NB4 (cell line): Measurements from ENCODE around the gene AKR1C1.
"Not testable (repeated sequence)": the region's sequence is repeated elsewhere in the genome, so short reads cannot be mapped to it uniquely, and the experiment has no call there.

ENCODE experiments used
- DNase-seq: peaks from one replicate; pipeline ENCODE4 v3.0.0; 2010; ENCODE audit warnings: low read depth
- H3K4me3 ChIP-seq: one replicate; pipeline ENCODE4 v1.5.1; 2011; ENCODE audit warnings: mild to moderate bottlenecking, low read depth, low read length, moderate library complexity
- CTCF ChIP-seq: IDR thresholded peaks from one replicate; pipeline ENCODE4 v1.5.1; 2012; ENCODE audit warnings: low read depth, low read length
- MAX ChIP-seq: IDR thresholded peaks from 2 replicates; pipeline ENCODE4 v1.6.1; 2011; ENCODE audit warnings: low read depth, low read length
- MYC ChIP-seq: IDR thresholded peaks from 2 replicates; pipeline ENCODE4 v1.6.1; 2011; ENCODE audit warnings: low read depth, low read length
- POLR2A ChIP-seq: IDR thresholded peaks from 2 replicates; pipeline ENCODE4 v1.6.1; 2011; ENCODE audit warnings: mild to moderate bottlenecking; ENCODE audit not compliant: insufficient read length; ENCODE audit errors: extremely low read depth

AKR1C1 gene

GRCh38 chr10:5030989-5031388 is 67.8 kb downstream of the AKR1C1 start:
- no peak for TF ChIP-seq MAX
- TF ChIP-seq POLR2A, result no peak
- TF ChIP-seq MYC, result no peak
- no peak for TF ChIP-seq CTCF
- no peak for DNase-seq
- H3K4me3 ChIP-seq, result no peak overlapping the region

DNA sequence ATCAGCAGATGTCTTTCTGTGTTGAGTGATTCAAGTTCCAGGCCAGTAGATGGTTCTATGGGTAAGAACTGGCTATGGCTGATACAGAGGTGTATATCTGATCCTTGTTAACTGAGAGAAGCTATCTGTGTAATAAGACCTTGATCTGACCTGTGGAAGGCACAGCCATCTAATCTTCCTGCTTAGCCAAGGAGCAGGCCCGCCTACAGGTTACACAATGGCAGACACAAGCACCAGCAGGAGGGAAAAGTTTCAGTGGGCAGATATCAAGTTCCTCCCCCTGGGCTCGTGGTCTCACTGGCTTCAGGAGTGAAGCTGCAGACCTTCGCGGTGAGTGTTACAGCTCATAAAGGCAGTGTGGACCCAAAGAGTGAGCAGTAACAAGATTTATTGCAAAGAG is 68.4 kb downstream of the AKR1C1 start:
- H3K4me3 ChIP-seq, result not testable (repeated sequence)
- peak; percentile 1 for DNase-seq

DNA sequence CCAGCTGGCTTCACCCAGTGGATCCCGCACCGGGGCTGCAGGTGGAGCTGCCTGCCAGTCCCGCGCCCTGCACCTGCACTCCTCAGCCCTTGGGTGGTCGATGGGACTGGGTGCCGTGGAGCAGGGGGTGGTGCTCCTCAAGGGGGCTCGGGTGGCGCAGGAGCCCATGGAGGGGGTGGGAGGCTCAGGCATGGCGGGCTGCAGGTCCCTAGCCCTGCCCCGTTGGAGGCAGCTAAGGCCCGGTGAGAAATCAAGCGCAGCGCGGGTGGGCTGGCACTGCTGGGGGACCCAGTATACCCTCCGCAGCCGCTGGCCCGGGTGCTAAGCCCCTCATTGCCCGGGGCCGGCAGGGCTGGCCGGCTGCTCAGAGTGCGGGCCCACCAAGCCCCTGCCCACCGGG is 69.2 kb downstream of the AKR1C1 start:
- H3K4me3 ChIP-seq, DNase-seq: not testable (repeated sequence)
